Endodermal cell (in vitro differentiated cells): Measurements from ENCODE around the gene AP3S1. TPM values are rescaled to one million over a fixed set of nuclear protein-coding genes. Genes with fewer than 3 reads are reported as not detected.

Source experiments
- DNase-seq: peaks from one replicate; pipeline ENCODE4 v3.0.0-alpha.2; 2017
- H3K27ac ChIP-seq: 2 replicates; pipeline ENCODE4 v1.5.1; 2013; ENCODE audit warnings: mild to moderate bottlenecking, low read depth, low read length, moderate library complexity
- H3K27me3 ChIP-seq: 2 replicates; pipeline ENCODE4 v1.6.1; 2013; ENCODE audit warnings: mild to moderate bottlenecking, low read length, moderate library complexity; ENCODE audit not compliant: insufficient read depth, control insufficient read depth, poor library complexity, severe bottlenecking
- H3K36me3 ChIP-seq: 2 replicates; pipeline ENCODE4 v1.7.0; 2013; ENCODE audit warnings: mild to moderate bottlenecking, low read length, moderate library complexity; ENCODE audit not compliant: control insufficient read depth, insufficient read depth
- H3K4me1 ChIP-seq: one replicate; pipeline ENCODE4 v1.7.0; 2013; ENCODE audit warnings: low read length; ENCODE audit not compliant: control insufficient read depth, insufficient read depth
- H3K4me3 ChIP-seq: 2 replicates; pipeline ENCODE4 v1.5.1; 2013; ENCODE audit warnings: mild to moderate bottlenecking, low read length, moderate library complexity
- H3K9ac ChIP-seq: 2 replicates; pipeline ENCODE4 v1.6.1; 2013; ENCODE audit warnings: mild to moderate bottlenecking, low read length, moderate library complexity; ENCODE audit not compliant: poor library complexity, severe bottlenecking; ENCODE audit errors: extremely low read depth
- H3K9me3 ChIP-seq: 2 replicates; pipeline ENCODE4 v1.6.1; 2013; ENCODE audit warnings: mild to moderate bottlenecking, low read length, moderate library complexity; ENCODE audit not compliant: control insufficient read depth
- H3K27ac Mint-ChIP-seq: 2 replicates; pipeline ENCODE4 v1.8.0; 2020; ENCODE audit warnings: mixed read lengths
- H3K27me3 Mint-ChIP-seq: 2 replicates; pipeline ENCODE4 v1.8.0; 2021; ENCODE audit warnings: mild to moderate bottlenecking, mixed read lengths; ENCODE audit not compliant: insufficient read depth
- H3K36me3 Mint-ChIP-seq: 2 replicates; pipeline ENCODE4 v1.8.0; 2020; ENCODE audit warnings: low read depth, mixed read lengths
- H3K4me1 Mint-ChIP-seq: 2 replicates; pipeline ENCODE4 v1.8.0; 2020; ENCODE audit warnings: mixed read lengths
- H3K4me3 Mint-ChIP-seq: 2 replicates; pipeline ENCODE4 v1.8.0; 2020; ENCODE audit warnings: mild to moderate bottlenecking, moderate library complexity, mixed read lengths
- H3K9me3 Mint-ChIP-seq: 2 replicates; pipeline ENCODE4 v1.8.0; 2020; ENCODE audit warnings: mild to moderate bottlenecking, mixed read lengths
- CTCF ChIP-seq: fragments of 200-600 bp; sonication (generic); conservative IDR thresholded peaks from 2 replicates; pipeline ENCODE4 v1.5.0; 2021; ENCODE audit warnings: antibody characterized with exemption, mild to moderate bottlenecking
- WGBS, 2 experiments: methylation state at CpG; one replicate each; pipeline versions ENCODE4 v1.1.5 to v1.1.7; 2013; ENCODE audit warnings: missing lambda C conversion rate in 2 of 2, mixed read lengths in 1 of 2; ENCODE audit not compliant: insufficient coverage in 1 of 2, insufficient read length in 1 of 2; 5-methylcytosine and 5-hydroxymethylcytosine counted together
- total RNA-seq, 2 donors: library from RNA; stranded (reverse); fragmentation: NEBNext Ultra II Directional in 1 of 2; extraction: Animal tissue kit (Norgen Biotek cat#: 25700) in 1 of 2; gene quantifications; 2 replicates in 1 of 2; 3 replicates in 1 of 2; pipeline ENCODE4 v1.2.1, GENCODE V29; 2021

AP3S1 gene
- total RNA-seq, 2 donors from 2014 or later = 51.2 to 75.0 TPM

- no peak for DNase-seq
- Histone ChIP-seq H3K27me3 (peaks cover 47% of the 10 kb centered on the region), H3K36me3 (no peaks in the 10 kb centered on the region), H3K4me3 (peak overlapping the region; percentile 93), H3K4me1 (no peaks in the 10 kb centered on the region), H3K27ac (peak overlapping the region; percentile 95), H3K9me3 (no peaks in the 10 kb centered on the region), H3K9ac (peak overlapping the region; percentile 58)
- no peak overlapping the region for H3K27ac Mint-ChIP-seq
- WGBS, 2 experiments = 0 to 2% methylated on average over 16 to 48 of the region's 48 CpGs
- H3K4me1 Mint-ChIP-seq = peaks cover 7% of the 10 kb centered on the region
- TF ChIP-seq CTCF = no peak
- no peaks in the 10 kb centered on the region for H3K9me3 Mint-ChIP-seq
- no peaks in the 10 kb centered on the region for H3K36me3 Mint-ChIP-seq
- H3K27me3 Mint-ChIP-seq = peaks cover 37% of the 10 kb centered on the region
- peak overlapping the region; percentile 81 for H3K4me3 Mint-ChIP-seq
Measured at GRCh38 chr5:115815693-115816225, 26.0 kb upstream of the AP3S1 start.

DNA sequence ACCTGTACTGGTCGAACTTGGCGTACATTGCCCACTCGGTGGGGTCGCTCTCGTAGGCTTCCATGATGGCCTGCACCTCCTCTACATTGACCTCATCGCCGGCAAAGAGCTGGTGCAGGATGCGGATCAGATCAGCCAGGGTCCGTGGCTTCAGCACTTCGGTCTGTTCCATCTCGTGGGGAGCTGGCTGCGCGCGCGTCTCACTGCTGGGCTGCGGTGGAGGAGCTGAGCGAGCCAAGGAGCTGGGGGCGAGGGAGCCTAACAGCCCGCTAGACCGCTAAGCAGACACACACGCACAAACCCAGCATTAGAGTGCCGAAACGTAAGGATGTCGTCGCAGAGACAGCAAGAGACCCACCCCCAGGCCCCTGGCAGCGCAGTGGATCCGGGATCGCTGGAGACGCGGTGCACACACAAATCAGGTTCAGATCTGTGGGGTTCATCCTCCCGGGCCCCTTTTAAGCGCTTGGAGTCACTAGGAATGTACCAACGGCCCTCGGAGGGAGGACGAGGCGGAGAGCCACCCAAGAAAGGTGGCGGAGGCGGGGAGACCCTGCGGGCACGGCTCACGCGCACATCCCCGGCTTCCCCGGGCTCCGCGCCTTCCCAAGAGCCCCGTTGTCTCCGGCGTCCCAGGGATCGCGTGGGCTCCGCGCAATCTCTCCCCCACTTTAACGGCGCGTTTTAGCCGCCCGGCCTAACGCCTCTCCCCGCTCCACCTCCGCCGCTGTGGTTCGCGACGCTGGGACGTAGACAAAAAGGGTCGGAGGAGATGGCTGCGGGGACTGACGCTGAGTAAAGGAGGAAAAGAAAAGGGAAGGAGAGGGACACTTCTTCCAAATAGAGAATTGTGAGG lies 25.3 kb upstream of the AP3S1 start, which contains the start of gene CDO1:
CDO1 (minus strand) TSS at position 434 of the 856 bp plus-strand sequence; CDS start at position 172, 262 bp downstream.
- H3K27ac Mint-ChIP-seq = peak within 1 kb of the TSS; percentile 88
- 0 to 1% methylated on average over 28 to 69 of the region's 69 CpGs for WGBS, 2 experiments
- no peak for TF ChIP-seq CTCF
- H3K9me3 Mint-ChIP-seq = no peaks in the 10 kb centered on the region
- peak within 1 kb of the TSS; percentile 95 for H3K27ac ChIP-seq
- peak within 1 kb of the TSS; percentile 81 for H3K4me3 Mint-ChIP-seq
- DNase-seq = peak; percentile 86
- H3K4me3 ChIP-seq = peak within 1 kb of the TSS; percentile 93
- H3K27me3 Mint-ChIP-seq = peaks cover 37% of the 10 kb centered on the region
- H3K27me3 ChIP-seq = peaks cover 47% of the 10 kb centered on the region
- no peaks in the 10 kb centered on the region for H3K4me1 ChIP-seq
- H3K9me3 ChIP-seq = no peaks in the 10 kb centered on the region
- no peaks in the 10 kb centered on the region for H3K36me3 ChIP-seq
- H3K36me3 Mint-ChIP-seq = no peaks in the 10 kb centered on the region
- H3K9ac ChIP-seq = peak within 1 kb of the TSS; percentile 58
- H3K4me1 Mint-ChIP-seq = peaks cover 7% of the 10 kb centered on the region

GRCh38 chr5:115817386-115817785 lies 24.3 kb upstream of the AP3S1 start:
- 93 to 100% methylated on average over 3 to 7 of the region's 7 CpGs for WGBS, 2 experiments
- DNase-seq = no peak
- Histone ChIP-seq H3K9ac (no peak overlapping the region), H3K36me3 (no peaks in the 10 kb centered on the region), H3K4me3 (no peak overlapping the region), H3K9me3 (no peaks in the 10 kb centered on the region), H3K27me3 (peaks cover 47% of the 10 kb centered on the region), H3K4me1 (no peaks in the 10 kb centered on the region), H3K27ac (no peak overlapping the region)
- Mint-ChIP-seq H3K9me3 (no peaks in the 10 kb centered on the region), H3K27me3 (peaks cover 37% of the 10 kb centered on the region), H3K4me3 (no peak overlapping the region), H3K27ac (no peak overlapping the region), H3K4me1 (peaks cover 7% of the 10 kb centered on the region), H3K36me3 (no peaks in the 10 kb centered on the region)
- TF ChIP-seq CTCF = no peak
